Thyroid gland (tissue), 4 donors: ENCODE measurements around the gene IP6K3. TPM values are rescaled to one million over a fixed set of nuclear protein-coding genes. Genes with fewer than 3 reads are reported as not detected.

Source experiments
- DNase-seq, 2 donors: peaks; one replicate each; pipeline ENCODE4 v3.0.0-alpha.2; 2019
- H3K27ac ChIP-seq, 3 donors: fragments of 200-600 bp; sonication (generic); 1 replicate in 2 of 3; 2 replicates in 1 of 3; pipeline ENCODE4 v1.5.1; 2016 to 2019; ENCODE audit warnings: mild to moderate bottlenecking in 1 of 3, moderate library complexity in 1 of 3
- H3K27me3 ChIP-seq: fragments of 200-600 bp; sonication (generic); one replicate; pipeline ENCODE4 v1.5.1; 2019
- H3K36me3 ChIP-seq, 2 donors: fragments of 200-600 bp; sonication (generic); one replicate each; pipeline ENCODE4 v1.5.1; 2016 to 2019
- H3K4me1 ChIP-seq, 2 donors: fragments of 200-600 bp; sonication (generic); one replicate each; pipeline ENCODE4 v1.5.1; 2017 to 2019
- H3K4me3 ChIP-seq, 3 donors: fragments of 200-600 bp; sonication (generic); replicated peaks in 1 of 3; 1 replicate in 2 of 3; 2 replicates in 1 of 3; pipeline ENCODE4 v1.5.1; 2016; ENCODE audit warnings: mild to moderate bottlenecking in 1 of 3
- H3K9me3 ChIP-seq: fragments of 200-600 bp; sonication (generic); one replicate; pipeline ENCODE4 v1.5.1; 2017
- POLR2A ChIP-seq, 2 donors: fragments of 450-650 bp; IDR thresholded peaks; one replicate each; pipeline ENCODE4 v1.6.1; 2017; ENCODE audit warnings: antibody characterized with exemption in 2 of 2, mild to moderate bottlenecking in 2 of 2, moderate library complexity in 1 of 2
- WGBS, 2 donors: methylation state at CpG; one replicate each; pipeline ENCODE4 v1.1.5; 2017; 5-methylcytosine and 5-hydroxymethylcytosine counted together
- intact Hi-C: fragments of 100-400 bp; cut with DNase I; formaldehyde crosslinking; loops from one replicate; pipeline ENCODE4 v1.15.1; 2023
- total RNA-seq, 4 donors: library from RNA; depleted of rRNA; stranded (reverse); fragments of >200 nt; gene quantifications; one replicate each; pipeline ENCODE4 v1.2.3, GENCODE V29; 2016
- TF ChIP-seq, protein P1 (sequence below), 6 experiments: fragments of 200-600 bp in 3 of 6; fragments of 450-650 bp in 3 of 6; sonication (generic) in 3 of 6; IDR thresholded peaks; one replicate each; pipeline ENCODE4 v1.5.1; 2016 to 2019; ENCODE audit warnings: antibody characterized with exemption in 6 of 6, mild to moderate bottlenecking in 2 of 6, inconsistent platforms in 1 of 6, moderate library complexity in 1 of 6

Gene IP6K3
- total RNA-seq, 4 donors from 2014 or later: 7.9 to 20.5 (median 17.1) TPM

GRCh38 chr6:33694401-33694931 lies 52.2 kb downstream of the IP6K3 start:
- Histone ChIP-seq H3K36me3 (peaks cover 61 to 71% of the 10 kb centered on the region in 2 donors), H3K27me3 (no peaks in the 10 kb centered on the region), H3K9me3 (no peaks in the 10 kb centered on the region), H3K4me3 (no peak overlapping the region), H3K4me1 (peaks cover 17 to 48% of the 10 kb centered on the region in 2 donors), H3K27ac (no peak overlapping the region)
- intact Hi-C loops: no loop called here
- WGBS, 2 donors: 76 to 83% methylated on average over 18 of the region's 19 CpGs
- no peak for TF ChIP-seq POLR2A (IDR thresholded peaks at IDR 0.05)
- TF ChIP-seq, protein P1, sequence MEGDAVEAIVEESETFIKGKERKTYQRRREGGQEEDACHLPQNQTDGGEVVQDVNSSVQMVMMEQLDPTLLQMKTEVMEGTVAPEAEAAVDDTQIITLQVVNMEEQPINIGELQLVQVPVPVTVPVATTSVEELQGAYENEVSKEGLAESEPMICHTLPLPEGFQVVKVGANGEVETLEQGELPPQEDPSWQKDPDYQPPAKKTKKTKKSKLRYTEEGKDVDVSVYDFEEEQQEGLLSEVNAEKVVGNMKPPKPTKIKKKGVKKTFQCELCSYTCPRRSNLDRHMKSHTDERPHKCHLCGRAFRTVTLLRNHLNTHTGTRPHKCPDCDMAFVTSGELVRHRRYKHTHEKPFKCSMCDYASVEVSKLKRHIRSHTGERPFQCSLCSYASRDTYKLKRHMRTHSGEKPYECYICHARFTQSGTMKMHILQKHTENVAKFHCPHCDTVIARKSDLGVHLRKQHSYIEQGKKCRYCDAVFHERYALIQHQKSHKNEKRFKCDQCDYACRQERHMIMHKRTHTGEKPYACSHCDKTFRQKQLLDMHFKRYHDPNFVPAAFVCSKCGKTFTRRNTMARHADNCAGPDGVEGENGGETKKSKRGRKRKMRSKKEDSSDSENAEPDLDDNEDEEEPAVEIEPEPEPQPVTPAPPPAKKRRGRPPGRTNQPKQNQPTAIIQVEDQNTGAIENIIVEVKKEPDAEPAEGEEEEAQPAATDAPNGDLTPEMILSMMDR (IDR thresholded peaks at IDR 0.05): no peak
- DNase-seq: no peak

- peaks cover 7 to 42% of the 10 kb centered on the region in 2 donors for H3K4me1 ChIP-seq
- TF ChIP-seq POLR2A (IDR thresholded peaks at IDR 0.05): no peak
- TF ChIP-seq, protein P1 (IDR thresholded peaks at IDR 0.05): no peak
- no peaks in the 10 kb centered on the region for H3K27me3 ChIP-seq
- DNase-seq: no peak
- H3K36me3 ChIP-seq: peaks cover 71 to 80% of the 10 kb centered on the region in 2 donors
- intact Hi-C loops: no loop called here
- 78 to 84% methylated on average over 22 to 27 of the region's 28 CpGs for WGBS, 2 donors
- no peaks in the 10 kb centered on the region for H3K9me3 ChIP-seq
- H3K4me3 ChIP-seq: no peak overlapping the region
- H3K27ac ChIP-seq: no peak overlapping the region
Observed at GRCh38 chr6:33693186-33694105, 53.3 kb downstream of the IP6K3 start.

GRCh38 chr6:33692760-33693158 lies 53.9 kb downstream of the IP6K3 start:
- Histone ChIP-seq H3K27me3 (no peaks in the 10 kb centered on the region), H3K9me3 (no peaks in the 10 kb centered on the region), H3K27ac (no peak overlapping the region), H3K4me1 (peaks cover 6 to 36% of the 10 kb centered on the region in 2 donors), H3K36me3 (peaks cover 74 to 81% of the 10 kb centered on the region in 2 donors), H3K4me3 (no peak overlapping the region)
- DNase-seq: no peak
- intact Hi-C loops: no loop called here
- no peak for TF ChIP-seq POLR2A (IDR thresholded peaks at IDR 0.05)
- TF ChIP-seq, protein P1 (IDR thresholded peaks at IDR 0.05): no peak
- WGBS, 2 donors: 72 to 93% methylated on average over 9 to 10 of the region's 10 CpGs

DNA sequence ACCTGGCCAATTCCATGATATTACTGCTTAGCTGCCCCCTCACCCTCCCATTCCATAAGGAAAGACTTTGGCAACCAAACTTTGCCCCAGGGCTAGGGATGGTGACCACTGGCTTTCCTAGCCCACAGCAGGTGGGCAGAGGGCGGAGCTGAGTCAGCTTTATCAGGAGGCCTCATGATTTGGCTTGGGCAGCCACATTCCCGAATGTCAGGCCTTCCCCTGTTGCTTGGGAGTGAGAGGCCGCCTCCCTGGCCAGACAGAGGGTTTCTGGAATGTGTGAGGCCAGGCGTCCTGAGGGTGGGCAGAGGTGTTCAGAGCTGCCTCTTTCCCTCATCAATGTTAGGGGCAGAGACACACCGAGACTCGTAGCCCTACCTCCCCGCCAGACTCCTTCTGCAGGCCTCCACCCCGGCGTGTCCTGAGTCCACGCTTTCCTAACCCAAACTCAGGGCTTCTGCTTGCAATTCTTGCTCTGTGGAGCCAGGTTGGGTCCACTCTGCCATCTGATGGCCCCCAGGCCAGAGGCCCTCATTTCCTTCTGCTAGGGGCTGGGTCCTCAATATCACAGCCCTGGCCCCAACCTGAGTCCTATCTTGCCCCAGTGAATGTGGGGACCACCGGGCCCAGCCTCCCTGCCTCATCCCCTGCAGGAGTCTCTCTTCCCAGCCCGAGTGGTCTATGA lies 54.5 kb downstream of the IP6K3 start:
- intact Hi-C loops: no loop called here
- H3K9me3 ChIP-seq: no peaks in the 10 kb centered on the region
- TF ChIP-seq, protein P1 (IDR thresholded peaks at IDR 0.05): no peak
- no peak overlapping the region for H3K27ac ChIP-seq
- H3K27me3 ChIP-seq: no peaks in the 10 kb centered on the region
- peaks cover 6 to 33% of the 10 kb centered on the region in 2 donors for H3K4me1 ChIP-seq
- WGBS, 2 donors: 88 to 96% methylated on average over 12 of the region's 12 CpGs
- H3K36me3 ChIP-seq: peaks cover 79 to 85% of the 10 kb centered on the region in 2 donors
- H3K4me3 ChIP-seq: no peak overlapping the region
- no peak for DNase-seq
